Nephron (organoid): ENCODE data around the gene IGFBP4.

Experiments
- H3K27ac Mint-ChIP-seq, 3 experiments: 2 replicates each; pipeline ENCODE4 v1.8.0; 2020; ENCODE audit warnings: mixed read lengths in 3 of 3, mild to moderate bottlenecking in 2 of 3, moderate library complexity in 1 of 3
- H3K27me3 Mint-ChIP-seq: 2 replicates; pipeline ENCODE4 v1.8.0; 2021; ENCODE audit warnings: low read depth, mild to moderate bottlenecking, moderate library complexity, mixed read lengths
- H3K36me3 Mint-ChIP-seq: 2 replicates; pipeline ENCODE4 v1.8.0; 2020; ENCODE audit warnings: low read depth, mixed read lengths
- H3K4me1 Mint-ChIP-seq: 2 replicates; pipeline ENCODE4 v1.8.0; 2020; ENCODE audit warnings: mixed read lengths
- H3K4me3 Mint-ChIP-seq, 3 experiments: 2 replicates each; pipeline ENCODE4 v1.8.0; 2020; ENCODE audit warnings: mild to moderate bottlenecking in 3 of 3, mixed read lengths in 3 of 3, moderate library complexity in 2 of 3
- H3K9me3 Mint-ChIP-seq: 2 replicates; pipeline ENCODE4 v1.8.0; 2020; ENCODE audit warnings: mixed read lengths
- CTCF ChIP-seq, 3 experiments: fragments of 200-600 bp; sonication (generic); IDR thresholded peaks; one replicate each; pipeline ENCODE4 v1.5.0; 2021; ENCODE audit warnings: antibody characterized with exemption in 3 of 3; ENCODE audit not compliant: unreplicated experiment in 3 of 3

IGFBP4 gene

GRCh38 chr17:40484285-40484972, 41.2 kb downstream of the IGFBP4 start:
- peaks cover 22% of the 10 kb centered on the region for H3K27me3 Mint-ChIP-seq
- peaks cover 62% of the 10 kb centered on the region for H3K4me1 Mint-ChIP-seq
- H3K4me3 Mint-ChIP-seq: no peak overlapping the region
- H3K27ac Mint-ChIP-seq: peak overlapping the region in 1 of 3 experiments; percentile 35
- TF ChIP-seq CTCF (IDR thresholded peaks at IDR 0.05; ENCODE audit: unreplicated experiment in 3 of 3): no peak
- no peaks in the 10 kb centered on the region for H3K9me3 Mint-ChIP-seq
- no peaks in the 10 kb centered on the region for H3K36me3 Mint-ChIP-seq

GRCh38 chr17:40484973-40485530, 41.8 kb downstream of the IGFBP4 start:
- H3K27ac Mint-ChIP-seq: peak overlapping the region in 2 of 3 experiments; percentile 6 to 35
- no peaks in the 10 kb centered on the region for H3K36me3 Mint-ChIP-seq
- TF ChIP-seq CTCF (IDR thresholded peaks at IDR 0.05; ENCODE audit: unreplicated experiment in 3 of 3): no peak
- H3K4me1 Mint-ChIP-seq: peaks cover 62% of the 10 kb centered on the region
- no peaks in the 10 kb centered on the region for H3K9me3 Mint-ChIP-seq
- H3K27me3 Mint-ChIP-seq: peaks cover 22% of the 10 kb centered on the region
- H3K4me3 Mint-ChIP-seq: no peak overlapping the region

- H3K4me1 Mint-ChIP-seq: peaks cover 64% of the 10 kb centered on the region
- H3K36me3 Mint-ChIP-seq: no peaks in the 10 kb centered on the region
- H3K27me3 Mint-ChIP-seq: peaks cover 19% of the 10 kb centered on the region
- peak overlapping the region; percentile 7 to 54 (median 26) for H3K27ac Mint-ChIP-seq
- H3K9me3 Mint-ChIP-seq: no peaks in the 10 kb centered on the region
- peak overlapping the region in 1 of 3 experiments; percentile 37 for H3K4me3 Mint-ChIP-seq
- no peak for TF ChIP-seq CTCF (IDR thresholded peaks at IDR 0.05; ENCODE audit: unreplicated experiment in 3 of 3)
Measured at GRCh38 chr17:40485851-40486521, 42.7 kb downstream of the IGFBP4 start.

GRCh38 chr17:40486522-40487370, 43.5 kb downstream of the IGFBP4 start:
- peaks cover 59% of the 10 kb centered on the region for H3K4me1 Mint-ChIP-seq
- H3K27ac Mint-ChIP-seq: peak overlapping the region in 2 of 3 experiments; percentile 7 to 48
- peak overlapping the region in 1 of 3 experiments; percentile 34 for H3K4me3 Mint-ChIP-seq
- H3K9me3 Mint-ChIP-seq: no peaks in the 10 kb centered on the region
- no peaks in the 10 kb centered on the region for H3K36me3 Mint-ChIP-seq
- TF ChIP-seq CTCF (IDR thresholded peaks at IDR 0.05; ENCODE audit: unreplicated experiment in 3 of 3): no peak
- H3K27me3 Mint-ChIP-seq: peaks cover 19% of the 10 kb centered on the region

- no peaks in the 10 kb centered on the region for H3K9me3 Mint-ChIP-seq
- no peaks in the 10 kb centered on the region for H3K36me3 Mint-ChIP-seq
- no peak for TF ChIP-seq CTCF (IDR thresholded peaks at IDR 0.05; ENCODE audit: unreplicated experiment in 3 of 3)
- H3K27me3 Mint-ChIP-seq: peaks cover 19% of the 10 kb centered on the region
- peak overlapping the region in 1 of 3 experiments; percentile 34 for H3K4me3 Mint-ChIP-seq
- peaks cover 58% of the 10 kb centered on the region for H3K4me1 Mint-ChIP-seq
- H3K27ac Mint-ChIP-seq: peak overlapping the region in 2 of 3 experiments; percentile 48 to 67
Measured at GRCh38 chr17:40487371-40488020, 44.2 kb downstream of the IGFBP4 start.
